Gastrocnemius medialis (tissue), 4 donors: ENCODE measurements around the gene ZNF805. TPM values are rescaled to one million over a fixed set of nuclear protein-coding genes. Genes with fewer than 3 reads are reported as not detected.
"Not testable (repeated sequence)": the region's sequence is repeated elsewhere in the genome, so short reads cannot be mapped to it uniquely, and the experiment has no call there.

ENCODE experiments used
- ATAC-seq, 2 donors: fragments of 150-250 bp; one replicate each; pipeline ENCODE4 v1.9.1; 2016
- DNase-seq, 2 donors: peaks; one replicate each; pipeline ENCODE4 v3.0.0-alpha.2; 2019
- H3K27ac ChIP-seq, 4 donors: fragments of 200-600 bp; sonication (generic); 1 replicate in 1 of 4; 2 replicates in 3 of 4; pipeline ENCODE4 v1.5.1; 2016 to 2018; ENCODE audit warnings: mild to moderate bottlenecking in 2 of 4, moderate library complexity in 1 of 4
- H3K27me3 ChIP-seq, 3 donors: fragments of 200-600 bp; sonication (generic) in 2 of 3; 1 replicate in 1 of 3; 2 replicates in 2 of 3; pipeline versions ENCODE4 v1.5.1 to v1.6.0; 2016 to 2019; ENCODE audit warnings: mild to moderate bottlenecking in 1 of 3, moderate library complexity in 1 of 3
- H3K36me3 ChIP-seq, 2 donors: fragments of 200-600 bp; sonication (generic) in 1 of 2; one replicate each; pipeline ENCODE4 v1.5.1; 2017 to 2018
- H3K4me1 ChIP-seq, 2 donors: fragments of 200-600 bp; sonication (generic) in 1 of 2; one replicate each; pipeline ENCODE4 v1.5.1; 2016 to 2017; ENCODE audit warnings: mild to moderate bottlenecking in 2 of 2
- H3K4me3 ChIP-seq, 4 donors: fragments of 200-600 bp; sonication (generic) in 3 of 4; 1 replicate in 1 of 4; 2 replicates in 3 of 4; pipeline ENCODE4 v1.5.1; 2016 to 2019; ENCODE audit warnings: mild to moderate bottlenecking in 2 of 4
- H3K9me3 ChIP-seq, 3 donors: fragments of 200-600 bp; sonication (generic) in 2 of 3; 1 replicate in 1 of 3; 2 replicates in 2 of 3; pipeline ENCODE4 v1.5.1; 2016 to 2019
- POLR2A ChIP-seq, 2 donors: fragments of 450-650 bp; IDR thresholded peaks; one replicate each; pipeline ENCODE4 v1.6.1; 2017; ENCODE audit warnings: antibody characterized with exemption in 2 of 2, mild to moderate bottlenecking in 2 of 2, moderate library complexity in 2 of 2
- in situ Hi-C, 4 donors: fragments of 200-750 bp; cut with MboI; loops; one replicate each; pipeline versions ENCODE4 v1.15.0 to v1.8.0; 2017; ENCODE audit warnings: low sequenced_read_pairs in 4 of 4
- intact Hi-C: fragments of 100-400 bp; cut with DNase I; formaldehyde crosslinking; loops from one replicate; pipeline ENCODE4 v1.15.1; 2023; ENCODE audit warnings: low total_unique reads
- total RNA-seq, 4 donors: library from RNA; depleted of rRNA; stranded (reverse); fragments of >200 nt; gene quantifications; one replicate each; pipeline versions ENCODE4 v1.1.0 to v1.2.3, GENCODE V29; 2016
- TF ChIP-seq, protein P1 (sequence below), 5 experiments: fragments of 450-650 bp in 3 of 5; fragments of 200-600 bp in 2 of 5; sonication (generic) in 2 of 5; IDR thresholded peaks in 4 of 5; conservative IDR thresholded peaks in 1 of 5; 1 replicate in 4 of 5; 2 replicates in 1 of 5; pipeline ENCODE4 v1.5.1; 2016 to 2019; ENCODE audit warnings: antibody characterized with exemption in 5 of 5, mild to moderate bottlenecking in 3 of 5, moderate library complexity in 3 of 5

ZNF805 gene
- total RNA-seq, 4 donors from 2014 or later: 9.3 to 20.2 (median 14.8) TPM

DNA sequence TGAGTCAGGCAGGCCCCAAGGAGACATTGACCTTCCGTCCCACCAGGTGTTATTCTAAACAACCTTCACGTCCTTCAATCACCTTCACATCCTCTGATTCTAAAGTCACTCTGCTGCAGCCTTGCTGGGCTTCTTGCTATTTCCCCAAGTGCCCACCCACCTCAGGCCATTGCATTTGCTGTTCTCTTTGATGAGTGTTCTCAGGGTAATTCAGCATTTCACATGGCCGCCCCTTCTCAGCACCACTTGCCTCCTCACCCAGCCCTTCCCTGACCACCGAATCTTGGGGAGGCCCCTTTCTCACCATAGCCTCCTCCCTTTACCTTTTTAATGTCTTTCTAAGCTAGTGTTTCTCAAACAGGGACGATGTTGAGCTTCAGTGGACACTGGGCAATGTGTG lies 4.6 kb downstream of the ZNF805 start:
- DNase-seq (no peak), ATAC-seq (no peak)
- H3K4me1 ChIP-seq: peaks cover 19 to 23% of the 10 kb centered on the region in 2 donors
- in situ Hi-C loops: no loop called here
- no peaks in the 10 kb centered on the region for H3K27me3 ChIP-seq
- H3K9me3 ChIP-seq: no peaks in the 10 kb centered on the region
- no peak overlapping the region for H3K4me3 ChIP-seq
- H3K36me3 ChIP-seq: peaks cover 0 to 50% of the 10 kb centered on the region in 2 donors
- H3K27ac ChIP-seq: no peak overlapping the region
- no peak for TF ChIP-seq POLR2A (IDR thresholded peaks at IDR 0.05)
- intact Hi-C loops: no loop called here

- TF ChIP-seq, protein P1, sequence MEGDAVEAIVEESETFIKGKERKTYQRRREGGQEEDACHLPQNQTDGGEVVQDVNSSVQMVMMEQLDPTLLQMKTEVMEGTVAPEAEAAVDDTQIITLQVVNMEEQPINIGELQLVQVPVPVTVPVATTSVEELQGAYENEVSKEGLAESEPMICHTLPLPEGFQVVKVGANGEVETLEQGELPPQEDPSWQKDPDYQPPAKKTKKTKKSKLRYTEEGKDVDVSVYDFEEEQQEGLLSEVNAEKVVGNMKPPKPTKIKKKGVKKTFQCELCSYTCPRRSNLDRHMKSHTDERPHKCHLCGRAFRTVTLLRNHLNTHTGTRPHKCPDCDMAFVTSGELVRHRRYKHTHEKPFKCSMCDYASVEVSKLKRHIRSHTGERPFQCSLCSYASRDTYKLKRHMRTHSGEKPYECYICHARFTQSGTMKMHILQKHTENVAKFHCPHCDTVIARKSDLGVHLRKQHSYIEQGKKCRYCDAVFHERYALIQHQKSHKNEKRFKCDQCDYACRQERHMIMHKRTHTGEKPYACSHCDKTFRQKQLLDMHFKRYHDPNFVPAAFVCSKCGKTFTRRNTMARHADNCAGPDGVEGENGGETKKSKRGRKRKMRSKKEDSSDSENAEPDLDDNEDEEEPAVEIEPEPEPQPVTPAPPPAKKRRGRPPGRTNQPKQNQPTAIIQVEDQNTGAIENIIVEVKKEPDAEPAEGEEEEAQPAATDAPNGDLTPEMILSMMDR (IDR thresholded peaks at IDR 0.05 in 4 of 5, conservative IDR thresholded peaks at IDR 0.05 in 1 of 5): no peak
- TF ChIP-seq POLR2A (IDR thresholded peaks at IDR 0.05): no peak
- Histone ChIP-seq H3K4me1 (peaks cover 18 to 23% of the 10 kb centered on the region in 2 donors), H3K36me3 (peaks cover 5 to 59% of the 10 kb centered on the region in 2 donors), H3K27me3 (no peaks in the 10 kb centered on the region), H3K27ac (no peak overlapping the region), H3K9me3 (no peaks in the 10 kb centered on the region), H3K4me3 (no peak overlapping the region)
- in situ Hi-C loops: no loop called here
- intact Hi-C loops: no loop called here
- DNase-seq (no peak), ATAC-seq (no peak)
Measured at GRCh38 chr19:57245959-57246358, 5.5 kb downstream of the ZNF805 start.

GRCh38 chr19:57248646-57249045 lies 8.2 kb downstream of the ZNF805 start:
- intact Hi-C loops (no loop called here), in situ Hi-C loops (no loop called here)
- no peak for DNase-seq
- TF ChIP-seq, protein P1 (IDR thresholded peaks at IDR 0.05 in 4 of 5, conservative IDR thresholded peaks at IDR 0.05 in 1 of 5): no peak
- no peak for TF ChIP-seq POLR2A (IDR thresholded peaks at IDR 0.05)
- ATAC-seq: no peak
- Histone ChIP-seq H3K4me3 (no peak overlapping the region), H3K36me3 (peaks cover 5 to 80% of the 10 kb centered on the region in 2 donors), H3K27ac (no peak overlapping the region), H3K4me1 (no peaks in the 10 kb centered on the region), H3K27me3 (no peaks in the 10 kb centered on the region), H3K9me3 (no peaks in the 10 kb centered on the region)

DNA sequence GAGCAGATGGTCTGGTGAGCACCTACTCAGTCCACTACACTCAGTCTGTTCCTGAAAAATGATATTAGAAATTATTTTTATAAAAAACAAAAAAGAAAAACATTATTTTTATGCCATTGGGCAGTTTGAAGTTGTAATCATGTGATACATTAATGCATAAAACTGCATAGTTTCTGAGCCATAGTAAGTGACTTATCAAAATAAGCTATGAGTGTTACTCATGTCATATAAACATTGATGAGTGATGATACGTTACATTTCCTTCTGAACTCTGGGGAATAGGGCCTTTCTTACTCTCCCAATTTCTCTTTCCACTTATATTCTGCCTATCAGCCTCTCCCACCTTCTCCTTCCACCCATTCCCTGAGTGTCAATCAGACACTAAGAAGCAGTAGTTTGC lies 8.9 kb downstream of the ZNF805 start:
- Histone ChIP-seq H3K4me3 (no peak overlapping the region), H3K4me1 (no peaks in the 10 kb centered on the region), H3K9me3 (no peaks in the 10 kb centered on the region), H3K27me3 (no peaks in the 10 kb centered on the region), H3K36me3 (peaks cover 5 to 85% of the 10 kb centered on the region in 2 donors), H3K27ac (no peak overlapping the region)
- DNase-seq (no peak), ATAC-seq (no peak)
- no peak for TF ChIP-seq POLR2A (IDR thresholded peaks at IDR 0.05)
- TF ChIP-seq, protein P1 (IDR thresholded peaks at IDR 0.05 in 4 of 5, conservative IDR thresholded peaks at IDR 0.05 in 1 of 5): no peak
- intact Hi-C loops (no loop called here), in situ Hi-C loops (no loop called here)

DNA sequence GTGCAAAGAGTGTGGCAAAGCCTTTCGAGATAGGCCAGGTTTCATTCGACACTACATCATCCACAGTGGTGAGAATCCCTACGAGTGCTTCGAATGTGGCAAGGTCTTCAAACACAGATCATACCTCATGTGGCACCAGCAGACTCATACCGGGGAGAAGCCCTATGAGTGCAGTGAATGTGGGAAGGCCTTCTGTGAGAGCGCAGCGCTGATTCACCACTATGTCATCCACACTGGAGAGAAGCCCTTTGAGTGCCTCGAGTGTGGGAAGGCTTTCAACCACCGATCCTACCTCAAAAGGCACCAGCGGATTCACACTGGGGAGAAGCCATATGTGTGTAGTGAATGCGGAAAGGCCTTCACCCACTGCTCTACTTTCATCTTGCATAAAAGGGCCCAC lies 13.3 kb downstream of the ZNF805 start:
- ATAC-seq, H3K4me1 ChIP-seq, H3K27ac ChIP-seq, intact Hi-C loops, H3K27me3 ChIP-seq, H3K9me3 ChIP-seq, H3K4me3 ChIP-seq, DNase-seq, in situ Hi-C loops: not testable (repeated sequence)
- peaks cover 5 to 61% of the 10 kb centered on the region in 2 donors for H3K36me3 ChIP-seq

GRCh38 chr19:57262044-57262443 lies 21.6 kb downstream of the ZNF805 start:
- intact Hi-C loops (no loop called here), in situ Hi-C loops (no loop called here)
- H3K36me3 ChIP-seq: peaks cover 0 to 29% of the 10 kb centered on the region in 2 donors
- H3K27ac ChIP-seq: no peak overlapping the region
- no peaks in the 10 kb centered on the region for H3K27me3 ChIP-seq
- no peak for TF ChIP-seq POLR2A (IDR thresholded peaks at IDR 0.05)
- TF ChIP-seq, protein P1 (IDR thresholded peaks at IDR 0.05 in 4 of 5, conservative IDR thresholded peaks at IDR 0.05 in 1 of 5): no peak
- ATAC-seq (no peak), DNase-seq (no peak)
- no peaks in the 10 kb centered on the region for H3K9me3 ChIP-seq
- H3K4me3 ChIP-seq: no peak overlapping the region
- no peaks in the 10 kb centered on the region for H3K4me1 ChIP-seq
